ENCODE measurements around the gene CIROP. TPM values are rescaled to one million over a fixed set of nuclear protein-coding genes. Genes with fewer than 3 reads are reported as not detected.

The CIROP gene
- total RNA-seq, 1 donor from 2014 or later: 0.19 TPM

GRCh38 chr14:23106747-23107045 is 1.9 kb upstream of the CIROP start:
- TF ChIP-seq CTCF (conservative IDR thresholded peaks at IDR 0.05): no peak
- Mint-ChIP-seq H3K4me3 (no peak overlapping the region), H3K9me3 (no peaks in the 10 kb centered on the region), H3K4me1 (ENCODE audit: unreplicated experiment) (peaks cover 27% of the 10 kb centered on the region), H3K27me3 (peaks cover 16% of the 10 kb centered on the region), H3K27ac (no peak overlapping the region), H3K36me3 (no peaks in the 10 kb centered on the region)
- no peak for DNase-seq (ENCODE audit: extremely low spot score, unreplicated experiment)

GRCh38 chr14:23105348-23105824 is 597 bp upstream of the CIROP start:
- no peaks in the 10 kb centered on the region for H3K36me3 Mint-ChIP-seq
- no peak overlapping the region for H3K27ac Mint-ChIP-seq
- H3K4me3 Mint-ChIP-seq: no peak overlapping the region
- no peak for TF ChIP-seq CTCF (conservative IDR thresholded peaks at IDR 0.05)
- peaks cover 16% of the 10 kb centered on the region for H3K27me3 Mint-ChIP-seq
- peaks cover 27% of the 10 kb centered on the region for H3K4me1 Mint-ChIP-seq (ENCODE audit: unreplicated experiment)
- H3K9me3 Mint-ChIP-seq: no peaks in the 10 kb centered on the region
- DNase-seq (ENCODE audit: extremely low spot score, unreplicated experiment): no peak

- peaks cover 2% of the 10 kb centered on the region for H3K36me3 Mint-ChIP-seq
- no peak for TF ChIP-seq CTCF (conservative IDR thresholded peaks at IDR 0.05)
- no peak overlapping the region for H3K4me3 Mint-ChIP-seq
- peaks cover 27% of the 10 kb centered on the region for H3K4me1 Mint-ChIP-seq (ENCODE audit: unreplicated experiment)
- no peaks in the 10 kb centered on the region for H3K9me3 Mint-ChIP-seq
- DNase-seq (ENCODE audit: extremely low spot score, unreplicated experiment): no peak
- H3K27ac Mint-ChIP-seq: no peak overlapping the region
- H3K27me3 Mint-ChIP-seq: peaks cover 16% of the 10 kb centered on the region
These were observed 659 bp downstream of the CIROP start for GRCh38 chr14:23104070-23104590.

- H3K4me1 Mint-ChIP-seq (ENCODE audit: unreplicated experiment): peaks cover 27% of the 10 kb centered on the region
- no peak overlapping the region for H3K4me3 Mint-ChIP-seq
- peaks cover 16% of the 10 kb centered on the region for H3K27me3 Mint-ChIP-seq
- no peaks in the 10 kb centered on the region for H3K9me3 Mint-ChIP-seq
- H3K27ac Mint-ChIP-seq: no peak overlapping the region
- no peak for DNase-seq (ENCODE audit: extremely low spot score, unreplicated experiment)
- no peak for TF ChIP-seq CTCF (conservative IDR thresholded peaks at IDR 0.05)
- peaks cover 6% of the 10 kb centered on the region for H3K36me3 Mint-ChIP-seq
These were observed 1.2 kb downstream of the CIROP start for GRCh38 chr14:23103581-23103980.

GRCh38 chr14:23102801-23103200 is 2.0 kb downstream of the CIROP start:
- Mint-ChIP-seq H3K9me3 (no peaks in the 10 kb centered on the region), H3K27me3 (peaks cover 16% of the 10 kb centered on the region), H3K36me3 (peaks cover 7% of the 10 kb centered on the region), H3K27ac (no peak overlapping the region), H3K4me1 (ENCODE audit: unreplicated experiment) (peaks cover 27% of the 10 kb centered on the region), H3K4me3 (no peak overlapping the region)
- no peak for TF ChIP-seq CTCF (conservative IDR thresholded peaks at IDR 0.05)
- no peak for DNase-seq (ENCODE audit: extremely low spot score, unreplicated experiment)
